H1 (cell line): Measurements from ENCODE around the gene AQP7. TPM values are rescaled to one million over a fixed set of nuclear protein-coding genes. Genes with fewer than 3 reads are reported as not detected.
A peak's percentile ranks its signal among the peaks of the same experiment; 100 is the strongest.
"Not testable (repeated sequence)": the region's sequence is repeated elsewhere in the genome, so short reads cannot be mapped to it uniquely, and the experiment has no call there.

Experiments
- CTCF ChIA-PET: fragments of 300-600 bp; sonication (Branson Sonifier 250); formaldehyde crosslinking; loops from one replicate; lab custom pipeline; 2021; ENCODE audit not compliant: partially characterized antibody; lab: Charles Lee
- POLR2A ChIA-PET: fragments of 300-600 bp; sonication (Branson Sonifier 250); formaldehyde crosslinking; loops from one replicate; lab custom pipeline; 2021; ENCODE audit warnings: inconsistent platforms; ENCODE audit not compliant: partially characterized antibody; lab: Charles Lee
- DNase-seq, 2 experiments: peaks; one replicate each; pipeline versions ENCODE4 v3.0.0 to v3.0.0-alpha.2; 2010 to 2022; ENCODE audit warnings: low spot score in 2 of 2, low read depth in 1 of 2, mixed read lengths in 1 of 2
- FAIRE-seq: peaks from 2 replicates; lab custom pipeline; 2011; peaks lifted over from hg19 to GRCh38; lab: Jason Lieb, UNC
- H2AFZ ChIP-seq: 2 replicates; pipeline ENCODE4 v1.8.1; 2012; ENCODE audit warnings: low read length, inconsistent platforms
- H2AK5ac ChIP-seq: 2 replicates; pipeline ENCODE4 v1.6.1; 2013; ENCODE audit warnings: low read depth, low read length
- H2BK120ac ChIP-seq: replicated peaks from 2 replicates; pipeline ENCODE3; 2013; ENCODE audit warnings: low read depth, low read length, inconsistent platforms
- H2BK12ac ChIP-seq: 2 replicates; pipeline ENCODE4 v1.6.1; 2013; ENCODE audit warnings: low read depth, low read length
- H2BK15ac ChIP-seq: 2 replicates; pipeline ENCODE4 v1.6.1; 2013; ENCODE audit warnings: low read length
- H2BK20ac ChIP-seq: 2 replicates; pipeline ENCODE4 v1.6.1; 2013; ENCODE audit warnings: low read length
- H2BK5ac ChIP-seq: 2 replicates; pipeline ENCODE4 v1.6.1; 2013; ENCODE audit warnings: low read depth, low read length
- H3K14ac ChIP-seq: 2 replicates; pipeline ENCODE4 v1.6.1; 2013; ENCODE audit warnings: inconsistent platforms; ENCODE audit not compliant: insufficient read length
- H3K18ac ChIP-seq: 2 replicates; pipeline ENCODE4 v1.6.1; 2013; ENCODE audit warnings: low read length; ENCODE audit errors: extremely low read depth
- H3K23ac ChIP-seq: 2 replicates; pipeline ENCODE4 v1.6.1; 2013; ENCODE audit warnings: inconsistent platforms; ENCODE audit not compliant: insufficient read length
- H3K23me2 ChIP-seq: 2 replicates; pipeline ENCODE4 v1.6.1; 2013; ENCODE audit warnings: low read depth, low read length
- H3K27ac ChIP-seq: 2 replicates; pipeline ENCODE4 v1.6.1; 2011; ENCODE audit warnings: low read depth, low read length, inconsistent platforms
- H3K27me3 ChIP-seq, 4 experiments: replicated peaks in 1 of 4; 1 replicate in 1 of 4; 2 replicates in 3 of 4; pipeline versions ENCODE4 v1.6.1 to v1.8.1; 2011 to 2013; ENCODE audit warnings: low read length in 3 of 4, mild to moderate bottlenecking in 3 of 4, inconsistent platforms in 2 of 4, mixed read lengths in 2 of 4, moderate library complexity in 1 of 4; ENCODE audit not compliant: control insufficient read depth in 3 of 4, insufficient read depth in 3 of 4; ENCODE audit errors: extremely low read depth in 1 of 4
- H3K36me3 ChIP-seq, 4 experiments: 2 replicates each; pipeline versions ENCODE4 v1.6.1 to v1.8.1; 2011 to 2013; ENCODE audit warnings: mild to moderate bottlenecking in 4 of 4, low read length in 3 of 4, moderate library complexity in 2 of 4, control low read depth in 1 of 4, inconsistent platforms in 1 of 4; ENCODE audit not compliant: insufficient read depth in 4 of 4, control insufficient read depth in 2 of 4
- H3K4ac ChIP-seq: replicated peaks from 2 replicates; pipeline ENCODE3; 2013; ENCODE audit warnings: low read length, low read depth, mixed read lengths, inconsistent platforms; ENCODE audit not compliant: insufficient read length
- H3K4me1 ChIP-seq, 4 experiments: replicated peaks in 1 of 4; 1 replicate in 1 of 4; 2 replicates in 3 of 4; pipeline versions ENCODE4 v1.6.1 to v1.8.1; 2011 to 2013; ENCODE audit warnings: low read length in 3 of 4, inconsistent platforms in 2 of 4, mixed read lengths in 1 of 4; ENCODE audit not compliant: insufficient read depth in 4 of 4, control insufficient read depth in 3 of 4
- H3K4me2 ChIP-seq, 2 experiments: 2 replicates each; pipeline versions ENCODE4 v1.6.1 to v1.8.1; 2011 to 2013; ENCODE audit warnings: low read depth in 2 of 2, low read length in 2 of 2, control low read depth in 1 of 2, inconsistent platforms in 1 of 2, mild to moderate bottlenecking in 1 of 2; ENCODE audit not compliant: insufficient read depth in 1 of 2
- H3K4me3 ChIP-seq, 4 experiments: fragments of 200-600, 300-600 bp in 1 of 4; sonication (generic), shearing (Covaris generic), sonication (Bioruptor Twin) in 1 of 4; 2 replicates each; pipeline versions ENCODE4 v1.5.1 to v1.8.1; 2011 to 2016; ENCODE audit warnings: low read length in 4 of 4, low read depth in 3 of 4, control low read depth in 2 of 4, inconsistent platforms in 2 of 4, mild to moderate bottlenecking in 2 of 4, mixed read lengths in 1 of 4, moderate library complexity in 1 of 4; ENCODE audit not compliant: insufficient read depth in 2 of 4; ENCODE audit errors: extremely low read depth in 1 of 4
- H3K56ac ChIP-seq: replicated peaks from 2 replicates; pipeline ENCODE3; 2013; ENCODE audit warnings: low read depth, mild to moderate bottlenecking, mixed read lengths, low read length, inconsistent platforms; ENCODE audit not compliant: insufficient read length
- H3K79me1 ChIP-seq: 2 replicates; pipeline ENCODE4 v1.6.1; 2013; ENCODE audit warnings: low read depth, low read length, control low read depth
- H3K79me2 ChIP-seq, 2 experiments: 2 replicates each; pipeline versions ENCODE4 v1.6.1 to v1.8.1; 2012 to 2013; ENCODE audit warnings: low read length in 2 of 2, mild to moderate bottlenecking in 2 of 2, inconsistent platforms in 1 of 2; ENCODE audit not compliant: insufficient read depth in 2 of 2, control insufficient read depth in 1 of 2
- H3K9ac ChIP-seq, 4 experiments: replicated peaks in 1 of 4; 1 replicate in 1 of 4; 2 replicates in 3 of 4; pipeline versions ENCODE4 v1.6.1 to v1.8.1; 2011 to 2013; ENCODE audit warnings: low read depth in 3 of 4, low read length in 3 of 4, control low read depth in 2 of 4, mild to moderate bottlenecking in 2 of 4, moderate library complexity in 2 of 4, inconsistent platforms in 1 of 4; ENCODE audit errors: extremely low read depth in 1 of 4
- H3K9me3 ChIP-seq, 2 experiments: 2 replicates each; pipeline versions ENCODE4 v1.6.1 to v1.8.1; 2012 to 2013; ENCODE audit warnings: mild to moderate bottlenecking in 2 of 2, moderate library complexity in 2 of 2, control low read depth in 1 of 2, inconsistent platforms in 1 of 2, low read depth in 1 of 2, low read length in 1 of 2, mixed read lengths in 1 of 2; ENCODE audit not compliant: insufficient read depth in 2 of 2
- H4K20me1 ChIP-seq, 2 experiments: replicated peaks in 1 of 2; 2 replicates each; pipeline versions ENCODE3 to v1.8.1; 2011 to 2013; ENCODE audit warnings: inconsistent platforms in 2 of 2, low read length in 2 of 2, mild to moderate bottlenecking in 1 of 2; ENCODE audit not compliant: insufficient read depth in 2 of 2, control insufficient read depth in 1 of 2
- H4K5ac ChIP-seq: 2 replicates; pipeline ENCODE4 v1.6.1; 2013; ENCODE audit warnings: low read length, low read depth, mixed read lengths, inconsistent platforms; ENCODE audit not compliant: insufficient read length
- H4K8ac ChIP-seq: 2 replicates; pipeline ENCODE4 v1.8.0; 2013; ENCODE audit warnings: mild to moderate bottlenecking, moderate library complexity, low read length, inconsistent platforms; ENCODE audit not compliant: insufficient read depth; ENCODE audit errors: extremely low read depth
- H4K91ac ChIP-seq: replicated peaks from 2 replicates; pipeline ENCODE3; 2013; ENCODE audit warnings: low read length, mixed read lengths, inconsistent platforms; ENCODE audit not compliant: insufficient read length
- CEBPB ChIP-seq: IDR thresholded peaks from 2 replicates; pipeline ENCODE4 v1.6.1; 2012; ENCODE audit warnings: low read depth, low read length
- WGBS, 2 experiments: shearing (Covaris generic) in 1 of 2; methylation state at CpG; one replicate each; pipeline versions ENCODE4 v1.1.6 to v1.1.7; 2013 to 2015; ENCODE audit warnings: low lambda C conversion rate in 2 of 2, mixed read lengths in 2 of 2, inconsistent platforms in 1 of 2, low coverage in 1 of 2, missing lambda C conversion rate in 1 of 2; ENCODE audit not compliant: insufficient replicate concordance in 2 of 2, insufficient coverage in 1 of 2, insufficient read length in 1 of 2; ENCODE audit errors: extremely low coverage in 1 of 2, missing lambda C conversion rate in 1 of 2; 5-methylcytosine and 5-hydroxymethylcytosine counted together
- polyA plus RNA-seq, 7 experiments: library from polyadenylated mRNA; depleted of rRNA in 3 of 7; stranded (reverse) in 5 of 7; unstranded in 2 of 7; fragments of >200 nt in 5 of 7; fragments of 200-250 nt in 2 of 7; gene quantifications; 1 replicate in 5 of 7; 2 replicates in 1 of 7; 4 replicates in 1 of 7; pipeline versions ENCODE4 v1.2.1 to v1.2.3, GENCODE V29; 2011 to 2013; ENCODE audit warnings: missing spikeins in 2 of 7, mixed read lengths in 2 of 7
- total RNA-seq: library from RNA; stranded (reverse); fragmentation: NEBNext Ultra II Directional; extraction: Animal tissue kit (Norgen Biotek cat#: 25700); gene quantifications from 2 replicates; pipeline ENCODE4 v1.2.1, GENCODE V29; 2021

AQP7 gene
- total and polyA plus RNA-seq, 2 of the 8 experiments (the other 6 are each of a cell fraction or from before 2014, with no cell fraction given), result not detected

DNA sequence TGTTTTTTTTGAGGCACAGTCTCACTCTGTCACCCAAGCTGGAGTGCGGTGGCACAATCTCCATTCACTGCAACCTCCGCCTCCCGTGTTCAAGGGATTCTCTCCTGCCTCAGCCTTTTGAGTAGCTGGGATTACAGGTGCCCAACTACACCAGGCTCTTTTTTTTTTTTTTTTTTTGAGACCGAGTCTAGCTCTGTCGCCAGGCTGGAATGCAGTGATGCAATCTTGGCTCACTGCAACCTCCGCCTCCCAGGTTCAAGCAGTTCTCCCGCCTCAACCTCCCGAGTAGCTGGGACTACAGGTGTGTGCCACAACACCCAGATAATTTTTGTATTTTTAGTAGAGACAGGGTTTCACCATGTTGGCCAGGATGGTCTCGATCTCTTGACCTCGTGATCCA, 20.0 kb downstream of the AQP7 start:
- 86% methylated on average over 9 of the region's 10 CpGs; no CpG with 5 or more reads in 1 of the 2 experiments for WGBS, 2 experiments
- not testable (repeated sequence) for H2BK20ac ChIP-seq, H3K36me3 ChIP-seq, H3K4ac ChIP-seq, H3K27ac ChIP-seq, H3K27me3 ChIP-seq, H3K23ac ChIP-seq, H4K20me1 ChIP-seq, H3K23me2 ChIP-seq, H2AK5ac ChIP-seq, H3K4me3 ChIP-seq, FAIRE-seq, H3K56ac ChIP-seq, H3K14ac ChIP-seq, H3K79me2 ChIP-seq, H2BK15ac ChIP-seq, H2AFZ ChIP-seq, DNase-seq, H3K9ac ChIP-seq, H4K5ac ChIP-seq, H2BK120ac ChIP-seq, H2BK5ac ChIP-seq, H3K9me3 ChIP-seq, H3K18ac ChIP-seq, H4K91ac ChIP-seq, H4K8ac ChIP-seq, H2BK12ac ChIP-seq, H3K4me2 ChIP-seq, H3K4me1 ChIP-seq, H3K79me1 ChIP-seq
- peak; percentile 66; the same call in 1 of the 2 replicates for TF ChIP-seq CEBPB
- ChIA-PET CTCF (interaction anchor here (0.7 to 5.9 kb wide), 5 partner anchors 9 to 70 kb away, joined by 3 to 52 read pairs (median 6); partner anchors contain the start of gene AQP3), POLR2A (interaction anchor here (0.7 to 2.8 kb wide), 2 partner anchors 10 to 63 kb away, joined by 3 to 14 read pairs; no protein-coding TSS in a partner anchor)
